B cell (primary cell): ENCODE results near the gene TTC13. TPM values are rescaled to one million over a fixed set of nuclear protein-coding genes. Genes with fewer than 3 reads are reported as not detected.

Experiments used
- ATAC-seq: fragments of 200-7000 bp; cut with Tn5 transposase; one replicate; pipeline ENCODE4 v1.10.0; 2021; ENCODE audit warnings: low read depth, mild to moderate bottlenecking, moderate number of reproducible peaks, moderate library complexity
- CTCF ChIA-PET: fragments of 350-600 bp; sonication (Branson Sonifier 250); formaldehyde crosslinking; loops from one replicate; lab custom pipeline; 2021; ENCODE audit warnings: antibody characterized with exemption, inconsistent platforms; lab: Charles Lee
- POLR2A ChIA-PET: fragments of 350-600 bp; sonication (Branson Sonifier 250); formaldehyde crosslinking; loops from one replicate; lab custom pipeline; 2021; ENCODE audit warnings: antibody characterized with exemption; lab: Charles Lee
- DNase-seq: peaks from one replicate; pipeline ENCODE4 v3.0.0; 2013
- H2AFZ ChIP-seq: 2 replicates; pipeline ENCODE4 v1.6.1; 2012; ENCODE audit warnings: mild to moderate bottlenecking, low read depth, low read length; ENCODE audit not compliant: insufficient read depth, poor library complexity, severe bottlenecking
- H3K27ac ChIP-seq, 2 donors: 1 replicate in 1 of 2; 2 replicates in 1 of 2; pipeline ENCODE4 v1.5.1; 2012 to 2013; ENCODE audit warnings: low read length in 2 of 2, mild to moderate bottlenecking in 2 of 2, moderate library complexity in 1 of 2
- H3K27me3 ChIP-seq, 4 experiments: fragments of 200-600 bp in 1 of 4; sonication (generic) in 1 of 4; replicated peaks in 1 of 4; 1 replicate in 2 of 4; 2 replicates in 2 of 4; pipeline versions ENCODE4 v1.6.1 to v1.7.0; 2013 to 2016; ENCODE audit warnings: low read length in 3 of 4, mild to moderate bottlenecking in 2 of 4, mixed read lengths in 1 of 4, moderate library complexity in 1 of 4; ENCODE audit not compliant: insufficient read depth in 4 of 4, control insufficient read depth in 3 of 4; ENCODE audit errors: control extremely low read depth in 1 of 4
- H3K36me3 ChIP-seq, 2 experiments: replicated peaks in 1 of 2; 1 replicate in 1 of 2; 2 replicates in 1 of 2; pipeline versions ENCODE4 v1.6.1 to v1.7.1; 2013; ENCODE audit warnings: low read length in 1 of 2; ENCODE audit not compliant: insufficient read depth in 2 of 2, control insufficient read depth in 1 of 2; ENCODE audit errors: control extremely low read depth in 1 of 2, extremely low read depth in 1 of 2
- H3K4me1 ChIP-seq, 2 donors: fragments of 200-600 bp in 1 of 2; sonication (generic) in 1 of 2; 1 replicate in 1 of 2; 2 replicates in 1 of 2; pipeline versions ENCODE4 v1.5.1 to v1.6.1; 2013 to 2017; ENCODE audit warnings: low read length in 2 of 2; ENCODE audit not compliant: control insufficient read depth in 2 of 2, insufficient read depth in 2 of 2
- H3K4me2 ChIP-seq: replicated peaks from 2 replicates; pipeline ENCODE3; 2012; ENCODE audit warnings: mild to moderate bottlenecking, low read depth, low read length; ENCODE audit not compliant: poor library complexity, severe bottlenecking
- H3K4me3 ChIP-seq, 5 experiments: fragments of 200-600 bp in 1 of 5; sonication (generic) in 1 of 5; 1 replicate in 3 of 5; 2 replicates in 2 of 5; pipeline versions ENCODE4 v1.5.1 to v1.7.0; 2011 to 2016; ENCODE audit warnings: low read length in 4 of 5, mild to moderate bottlenecking in 4 of 5, low read depth in 2 of 5, control low read depth in 1 of 5, moderate library complexity in 1 of 5; ENCODE audit not compliant: insufficient read depth in 1 of 5; ENCODE audit errors: control extremely low read depth in 1 of 5, extremely low read depth in 1 of 5
- H3K79me2 ChIP-seq: fragments of 200-600 bp; sonication (generic); one replicate; pipeline ENCODE4 v1.6.0; 2016; ENCODE audit warnings: low read length; ENCODE audit not compliant: control insufficient read depth, insufficient read depth
- H3K9ac ChIP-seq: fragments of 200-600 bp; sonication (generic); 2 replicates; pipeline ENCODE4 v1.6.1; 2017; ENCODE audit warnings: mild to moderate bottlenecking, low read length, moderate library complexity
- H3K9me3 ChIP-seq, 3 donors: one replicate each; pipeline versions ENCODE4 v1.6.1 to v1.7.1; 2013; ENCODE audit warnings: low read length in 2 of 3; ENCODE audit not compliant: control insufficient read depth in 2 of 3, insufficient read depth in 1 of 3; ENCODE audit errors: control extremely low read depth in 1 of 3
- H4K20me1 ChIP-seq: 2 replicates; pipeline ENCODE4 v1.6.0; 2012; ENCODE audit warnings: mild to moderate bottlenecking, low read length; ENCODE audit not compliant: insufficient read depth, control insufficient read depth, poor library complexity, severe bottlenecking
- H3K27ac Mint-ChIP-seq: one replicate; pipeline ENCODE4 v1.8.0; 2021; ENCODE audit warnings: mixed read lengths
- H3K27me3 Mint-ChIP-seq: one replicate; pipeline ENCODE4 v1.8.0; 2021; ENCODE audit warnings: mixed read lengths
- H3K4me1 Mint-ChIP-seq: one replicate; pipeline ENCODE4 v1.8.0; 2021; ENCODE audit warnings: mixed read lengths
- H3K4me3 Mint-ChIP-seq: one replicate; pipeline ENCODE4 v1.8.0; 2021; ENCODE audit warnings: mixed read lengths
- H3K9me3 Mint-ChIP-seq: one replicate; pipeline ENCODE4 v1.8.0; 2022; ENCODE audit warnings: mixed read lengths; ENCODE audit not compliant: insufficient read depth
- EZH2 ChIP-seq: IDR thresholded peaks from 2 replicates; pipeline ENCODE4 v1.6.1; 2012; ENCODE audit warnings: borderline replicate concordance, low read depth, mild to moderate bottlenecking, moderate library complexity, low read length; ENCODE audit not compliant: insufficient read depth, poor library complexity, severe bottlenecking
- WGBS: methylation state at CpG from one replicate; pipeline ENCODE4 v1.1.5; 2013; ENCODE audit warnings: missing lambda C conversion rate; ENCODE audit not compliant: insufficient coverage; 5-methylcytosine and 5-hydroxymethylcytosine counted together
- intact Hi-C: fragments of 100-400 bp; cut with micrococcal nuclease; formaldehyde crosslinking; loops from one replicate; pipeline ENCODE4 v1.10.0; 2022
- polyA plus RNA-seq: library from polyadenylated mRNA; depleted of rRNA; stranded (reverse); fragments of >200 nt; gene quantifications from 2 replicates; pipeline ENCODE4 v1.2.3, GENCODE V29; 2012
- total RNA-seq, 2 donors: library from RNA; stranded (reverse); fragments of 120-200 nt in 1 of 2; gene quantifications; 1 replicate in 1 of 2; 2 replicates in 1 of 2; pipeline versions ENCODE4 v1.2.3 to v1.2.4, GENCODE V29; 2013 to 2022
- TF ChIP-seq, protein P1 (sequence below): fragments of 200-600 bp; IDR thresholded peaks from one replicate; pipeline ENCODE4 v1.8.0; 2022; ENCODE audit warnings: antibody characterized with exemption, mild to moderate bottlenecking

The TTC13 gene
- total and polyA plus RNA-seq, 2 donors (not counting 1 experiment from before 2014, with no cell fraction given): 33.9 to 55.0 TPM

DNA sequence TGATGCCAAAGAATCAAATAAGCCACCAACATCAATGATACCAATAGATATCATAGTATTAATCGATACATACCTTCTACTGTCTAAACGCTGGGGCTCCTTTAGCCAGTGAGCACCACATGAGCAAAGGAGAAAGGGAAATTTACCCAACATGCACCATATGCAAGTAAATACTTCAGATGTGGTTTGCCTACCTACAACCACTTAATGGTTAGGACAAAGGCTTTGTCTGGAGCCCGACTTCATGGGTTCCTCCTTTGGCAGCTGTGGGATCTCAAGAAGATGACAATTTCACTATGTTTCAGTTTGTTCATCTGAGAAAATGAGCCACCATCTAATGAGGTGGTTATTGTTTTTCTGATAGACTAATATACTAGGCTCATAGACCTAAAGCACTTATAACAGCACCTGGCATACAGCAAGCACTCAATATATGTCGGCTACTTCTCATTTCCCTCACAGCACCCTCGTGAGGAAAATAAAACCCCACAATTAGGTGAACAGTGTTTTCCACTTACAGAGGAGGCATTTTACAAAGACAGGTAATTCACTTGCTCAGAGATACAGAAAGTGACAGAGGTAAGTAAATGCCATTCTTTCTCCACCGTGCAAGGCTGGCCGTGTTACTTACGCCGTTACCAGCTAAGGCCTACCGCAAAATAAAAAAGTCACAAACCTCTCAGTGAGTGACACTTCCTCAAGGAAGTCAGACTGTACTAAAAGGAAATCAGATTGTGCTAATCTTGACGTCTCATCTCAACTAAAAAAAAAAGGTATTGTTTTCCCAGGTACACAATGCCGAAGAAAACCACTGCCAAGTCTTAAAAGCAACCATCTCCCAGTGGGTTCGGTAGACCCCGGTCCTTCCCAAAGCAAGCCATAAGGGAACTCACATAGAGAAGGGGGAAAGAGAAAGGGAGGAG lies 1.6 kb downstream of the TTC13 start:
- ChIA-PET CTCF (interaction anchor here (1.0 to 2.4 kb wide), 7 partner anchors 11 to 61 kb away, joined by 3 to 14 read pairs (median 4); no protein-coding TSS in a partner anchor), POLR2A (interaction anchor here (0.7 to 1.0 kb wide), 3 partner anchors 19 to 235 kb away, joined by 3 to 4 read pairs (median 3); partner anchors contain the start of gene FAM89A)
- TF ChIP-seq EZH2: no peak
- TF ChIP-seq, protein P1, sequence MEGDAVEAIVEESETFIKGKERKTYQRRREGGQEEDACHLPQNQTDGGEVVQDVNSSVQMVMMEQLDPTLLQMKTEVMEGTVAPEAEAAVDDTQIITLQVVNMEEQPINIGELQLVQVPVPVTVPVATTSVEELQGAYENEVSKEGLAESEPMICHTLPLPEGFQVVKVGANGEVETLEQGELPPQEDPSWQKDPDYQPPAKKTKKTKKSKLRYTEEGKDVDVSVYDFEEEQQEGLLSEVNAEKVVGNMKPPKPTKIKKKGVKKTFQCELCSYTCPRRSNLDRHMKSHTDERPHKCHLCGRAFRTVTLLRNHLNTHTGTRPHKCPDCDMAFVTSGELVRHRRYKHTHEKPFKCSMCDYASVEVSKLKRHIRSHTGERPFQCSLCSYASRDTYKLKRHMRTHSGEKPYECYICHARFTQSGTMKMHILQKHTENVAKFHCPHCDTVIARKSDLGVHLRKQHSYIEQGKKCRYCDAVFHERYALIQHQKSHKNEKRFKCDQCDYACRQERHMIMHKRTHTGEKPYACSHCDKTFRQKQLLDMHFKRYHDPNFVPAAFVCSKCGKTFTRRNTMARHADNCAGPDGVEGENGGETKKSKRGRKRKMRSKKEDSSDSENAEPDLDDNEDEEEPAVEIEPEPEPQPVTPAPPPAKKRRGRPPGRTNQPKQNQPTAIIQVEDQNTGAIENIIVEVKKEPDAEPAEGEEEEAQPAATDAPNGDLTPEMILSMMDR: no peak
- H3K9me3 Mint-ChIP-seq: no peaks in the 10 kb centered on the region
- H3K27me3 Mint-ChIP-seq: no peaks in the 10 kb centered on the region
- Histone ChIP-seq H2AFZ (peak overlapping the region; percentile 83), H3K27ac (peak overlapping the region; percentile 66 to 78), H4K20me1 (no peaks in the 10 kb centered on the region), H3K27me3 (no peaks in the 10 kb centered on the region), H3K9ac (peak overlapping the region; percentile 76), H3K4me1 (peaks cover 43 to 56% of the 10 kb centered on the region in 2 donors), H3K79me2 (peaks cover 68% of the 10 kb centered on the region), H3K9me3 (no peaks in the 10 kb centered on the region), H3K36me3 (peaks cover 0 to 7% of the 10 kb centered on the region in 2 experiments), H3K4me3 (peak overlapping the region; percentile 67 to 85 (median 74)), H3K4me2 (peak overlapping the region; percentile 88)
- DNase-seq (peak; percentile 73), ATAC-seq (no peak)
- intact Hi-C loops: loop anchor here (5.0 kb wide), 3 partner anchors 35 to 1635 kb away; partner anchors contain the start of genes CCSAP, TAF5L and URB2
- peak overlapping the region; percentile 99 for H3K4me3 Mint-ChIP-seq
- 4% methylated on average over 5 of the region's 14 CpGs for WGBS
- H3K4me1 Mint-ChIP-seq: peaks cover 59% of the 10 kb centered on the region
- peak overlapping the region; percentile 99 for H3K27ac Mint-ChIP-seq
